Neural progenitor cell (in vitro differentiated cells): ENCODE results near the gene RARS1.

ENCODE experiments used
- EZH2 ChIP-seq: fragments of 200-600 bp; sonication (generic); IDR thresholded peaks from 2 replicates; pipeline ENCODE4 v1.6.1; 2017; ENCODE audit warnings: antibody characterized with exemption, mild to moderate bottlenecking, moderate library complexity
- EZH2phosphoT487 ChIP-seq: fragments of 200-600 bp; sonication (generic); IDR thresholded peaks from 2 replicates; pipeline ENCODE4 v1.6.1; 2017; ENCODE audit warnings: antibody characterized with exemption
- TF ChIP-seq, protein P1 (sequence below): fragments of 200-600 bp; sonication (generic); IDR thresholded peaks from 2 replicates; pipeline ENCODE4 v1.5.1; 2017; ENCODE audit warnings: antibody characterized with exemption, mild to moderate bottlenecking

DNA sequence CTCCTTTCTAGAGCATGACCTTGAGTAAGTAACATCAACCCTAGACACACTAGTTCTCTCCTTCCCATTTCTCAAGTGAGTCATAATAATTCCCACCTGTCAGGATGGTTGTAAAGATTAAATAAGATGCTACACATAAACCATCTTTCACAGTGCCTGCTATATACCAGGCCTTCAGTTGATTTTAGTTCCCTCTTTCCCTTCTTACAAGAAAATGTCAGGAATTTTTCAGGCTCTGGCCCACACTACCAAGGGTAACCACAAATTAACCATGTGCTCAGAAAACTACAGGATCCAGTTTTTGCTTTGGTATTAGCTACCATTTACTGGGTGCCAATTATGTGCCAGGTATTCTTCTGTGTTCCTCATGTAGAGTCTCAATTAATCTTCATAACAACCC lies 42.7 kb upstream of the RARS1 start:
- TF ChIP-seq, protein P1, sequence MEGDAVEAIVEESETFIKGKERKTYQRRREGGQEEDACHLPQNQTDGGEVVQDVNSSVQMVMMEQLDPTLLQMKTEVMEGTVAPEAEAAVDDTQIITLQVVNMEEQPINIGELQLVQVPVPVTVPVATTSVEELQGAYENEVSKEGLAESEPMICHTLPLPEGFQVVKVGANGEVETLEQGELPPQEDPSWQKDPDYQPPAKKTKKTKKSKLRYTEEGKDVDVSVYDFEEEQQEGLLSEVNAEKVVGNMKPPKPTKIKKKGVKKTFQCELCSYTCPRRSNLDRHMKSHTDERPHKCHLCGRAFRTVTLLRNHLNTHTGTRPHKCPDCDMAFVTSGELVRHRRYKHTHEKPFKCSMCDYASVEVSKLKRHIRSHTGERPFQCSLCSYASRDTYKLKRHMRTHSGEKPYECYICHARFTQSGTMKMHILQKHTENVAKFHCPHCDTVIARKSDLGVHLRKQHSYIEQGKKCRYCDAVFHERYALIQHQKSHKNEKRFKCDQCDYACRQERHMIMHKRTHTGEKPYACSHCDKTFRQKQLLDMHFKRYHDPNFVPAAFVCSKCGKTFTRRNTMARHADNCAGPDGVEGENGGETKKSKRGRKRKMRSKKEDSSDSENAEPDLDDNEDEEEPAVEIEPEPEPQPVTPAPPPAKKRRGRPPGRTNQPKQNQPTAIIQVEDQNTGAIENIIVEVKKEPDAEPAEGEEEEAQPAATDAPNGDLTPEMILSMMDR, result no peak
- TF ChIP-seq EZH2 (no peak), EZH2phosphoT487 (no peak)
